ENCODE data around the gene PPP4R1. TPM values are rescaled to one million over a fixed set of nuclear protein-coding genes. Genes with fewer than 3 reads are reported as not detected.

PPP4R1 gene
- total and polyA plus RNA-seq, 2 of the 4 experiments (the other 2 are of a cell fraction) = 80.6 to 123 TPM

DNA sequence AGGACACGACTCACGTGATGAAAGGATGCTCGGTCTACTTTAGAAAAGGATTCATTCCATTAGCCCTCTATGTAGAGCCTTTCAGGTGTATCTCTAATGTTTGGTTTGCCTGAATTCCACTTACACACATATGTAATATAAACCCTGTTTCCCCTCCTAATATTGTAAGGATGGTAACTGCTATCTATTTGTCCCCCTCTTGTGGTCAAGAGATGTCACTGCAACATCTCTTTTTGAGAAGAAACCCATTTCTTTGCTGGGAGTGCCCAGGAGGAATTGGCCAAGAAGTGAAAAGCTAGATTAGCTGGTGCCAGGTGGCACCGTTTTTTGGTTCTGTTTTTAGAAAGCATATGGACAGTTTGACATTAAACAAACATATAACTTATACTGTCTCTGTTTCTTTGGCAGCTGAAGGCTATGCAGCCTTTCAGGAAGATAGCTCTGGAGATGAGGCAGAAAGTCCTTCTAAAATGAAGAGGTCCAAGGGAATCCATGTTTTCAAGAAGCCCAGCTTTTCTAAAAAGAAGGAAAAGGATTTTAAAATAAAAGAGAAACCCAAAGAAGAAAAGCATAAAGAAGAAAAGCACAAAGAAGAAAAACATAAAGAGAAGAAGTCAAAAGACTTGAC lies 97.8 kb downstream of the PPP4R1 start:
- 0 out of 4 replicates have a peak overlapping the region, but pooled peaks of 1 of the 2 experiments have one; percentile 2 for H4K8ac ChIP-seq (ENCODE audit: low read depth in 2 of 2, low read length in 2 of 2)
- dilution Hi-C loops (cut with HindIII; ENCODE audit: low sequenced_read_pairs, unreplicated experiment) (no loop called here), intact Hi-C loops (cut with micrococcal nuclease) (loop anchor here (5.0 to 10.0 kb wide), 2 partner anchors 39 to 442 kb away; partner anchors contain the start of gene RALBP1), in situ Hi-C loops (cut with MboI; ENCODE audit: low sequenced_read_pairs) (no loop called here)
- no peak overlapping the region for H3K4me3 ChIP-seq (ENCODE audit: insufficient read depth, low read depth, low read length)
- H2AK5ac ChIP-seq (ENCODE audit: low read depth, low read length) = no peak overlapping the region
- H3K18ac ChIP-seq (ENCODE audit: low read depth, low read length) = no peak overlapping the region
- H2BK5ac ChIP-seq (ENCODE audit: low read depth, low read length, poor library complexity, severe bottlenecking) = no peak overlapping the region
- H3K14ac ChIP-seq (replicated peaks; ENCODE audit: low read depth, low read length) = no peak overlapping the region
- no peak overlapping the region for H4K5ac ChIP-seq (ENCODE audit: low read depth, low read length)
- H3K9me3 ChIP-seq (ENCODE audit: control insufficient read depth, insufficient read depth, low read length) = no peaks in the 10 kb centered on the region
- H3K27me3 ChIP-seq (ENCODE audit: control insufficient read depth, insufficient read depth, low read length) = no peaks in the 10 kb centered on the region
- H4K20me1 ChIP-seq (ENCODE audit: insufficient read depth, low read length) = peaks cover 4% of the 10 kb centered on the region; the same call in 1 of the 2 replicates
- peaks cover 16% of the 10 kb centered on the region for H3K4me1 ChIP-seq (ENCODE audit: control insufficient read depth, insufficient read depth, low read length)
- H3K56ac ChIP-seq (ENCODE audit: extremely low read depth, insufficient read depth, low read length) = no peak overlapping the region
- peak; percentile 46 for DNase-seq
- H2BK15ac ChIP-seq (ENCODE audit: low read depth, low read length) = no peak overlapping the region
- H3K23ac ChIP-seq (ENCODE audit: low read depth, low read length) = no peak overlapping the region
- no peak overlapping the region for H2AFZ ChIP-seq (replicated peaks; ENCODE audit: low read length, poor library complexity)
- H3K79me1 ChIP-seq (ENCODE audit: low read depth in 1 of 2, low read length in 2 of 2) = peaks cover 25 to 58% of the 10 kb centered on the region in 2 experiments
- no peak overlapping the region for H3K27ac ChIP-seq (ENCODE audit: insufficient read depth, low read length)
- ChIA-PET POLR2A (ENCODE audit: unreplicated experiment) (no interaction called here), CTCF (interaction anchor here (0.6 to 2.0 kb wide), 7 partner anchors 11 to 283 kb away, joined by 3 to 6 read pairs (median 4); no protein-coding TSS in a partner anchor)
- ATAC-seq (ENCODE audit: low read depth) = 0 out of 2 replicates have a peak, but pooled peaks have one; percentile 8
- H2BK120ac ChIP-seq (ENCODE audit: low read depth, low read length) = no peak overlapping the region
- no peak overlapping the region for H3K9ac ChIP-seq (ENCODE audit: low read depth, low read length)
- H2AK9ac ChIP-seq (replicated peaks; ENCODE audit: low read depth, low read length, poor library complexity) = no peak overlapping the region
- H3K36me3 ChIP-seq (ENCODE audit: control insufficient read depth, insufficient read depth, low read length) = peaks cover 4% of the 10 kb centered on the region; the same call in 1 of the 2 replicates
- no peak overlapping the region for H3K4me2 ChIP-seq (ENCODE audit: low read depth, low read length)
- H3K9me1 ChIP-seq (ENCODE audit: insufficient read depth, low read length) = peaks cover 7% of the 10 kb centered on the region; the same call in 1 of the 2 replicates
- H2BK20ac ChIP-seq (ENCODE audit: low read depth, low read length) = 0 out of 2 replicates have a peak overlapping the region, but pooled peaks have one; percentile 18
- TF ChIP-seq, protein P1, sequence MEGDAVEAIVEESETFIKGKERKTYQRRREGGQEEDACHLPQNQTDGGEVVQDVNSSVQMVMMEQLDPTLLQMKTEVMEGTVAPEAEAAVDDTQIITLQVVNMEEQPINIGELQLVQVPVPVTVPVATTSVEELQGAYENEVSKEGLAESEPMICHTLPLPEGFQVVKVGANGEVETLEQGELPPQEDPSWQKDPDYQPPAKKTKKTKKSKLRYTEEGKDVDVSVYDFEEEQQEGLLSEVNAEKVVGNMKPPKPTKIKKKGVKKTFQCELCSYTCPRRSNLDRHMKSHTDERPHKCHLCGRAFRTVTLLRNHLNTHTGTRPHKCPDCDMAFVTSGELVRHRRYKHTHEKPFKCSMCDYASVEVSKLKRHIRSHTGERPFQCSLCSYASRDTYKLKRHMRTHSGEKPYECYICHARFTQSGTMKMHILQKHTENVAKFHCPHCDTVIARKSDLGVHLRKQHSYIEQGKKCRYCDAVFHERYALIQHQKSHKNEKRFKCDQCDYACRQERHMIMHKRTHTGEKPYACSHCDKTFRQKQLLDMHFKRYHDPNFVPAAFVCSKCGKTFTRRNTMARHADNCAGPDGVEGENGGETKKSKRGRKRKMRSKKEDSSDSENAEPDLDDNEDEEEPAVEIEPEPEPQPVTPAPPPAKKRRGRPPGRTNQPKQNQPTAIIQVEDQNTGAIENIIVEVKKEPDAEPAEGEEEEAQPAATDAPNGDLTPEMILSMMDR (conservative IDR thresholded peaks at IDR 0.05; ENCODE audit: low read depth, low read length) = peak; percentile 76
- no peak for TF ChIP-seq FOS (IDR thresholded peaks at IDR 0.05; ENCODE audit: low read depth, low read length)
- peak; percentile 68 for TF ChIP-seq SMC3 (IDR thresholded peaks at IDR 0.05; ENCODE audit: low read depth, low read length)
- peak; percentile 82 for TF ChIP-seq RAD21 (IDR thresholded peaks at IDR 0.05; ENCODE audit: low read length)
- no peak for TF ChIP-seq MXI1 (IDR thresholded peaks at IDR 0.05; ENCODE audit: borderline replicate concordance, low read depth, low read length)
- TF ChIP-seq, protein P2, sequence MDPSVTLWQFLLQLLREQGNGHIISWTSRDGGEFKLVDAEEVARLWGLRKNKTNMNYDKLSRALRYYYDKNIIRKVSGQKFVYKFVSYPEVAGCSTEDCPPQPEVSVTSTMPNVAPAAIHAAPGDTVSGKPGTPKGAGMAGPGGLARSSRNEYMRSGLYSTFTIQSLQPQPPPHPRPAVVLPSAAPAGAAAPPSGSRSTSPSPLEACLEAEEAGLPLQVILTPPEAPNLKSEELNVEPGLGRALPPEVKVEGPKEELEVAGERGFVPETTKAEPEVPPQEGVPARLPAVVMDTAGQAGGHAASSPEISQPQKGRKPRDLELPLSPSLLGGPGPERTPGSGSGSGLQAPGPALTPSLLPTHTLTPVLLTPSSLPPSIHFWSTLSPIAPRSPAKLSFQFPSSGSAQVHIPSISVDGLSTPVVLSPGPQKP (IDR thresholded peaks at IDR 0.05; ENCODE audit: borderline replicate concordance, low read depth, low read length) = no peak
- BruUV-seq (replicated peaks) = no TSS peak
- 0 out of 2 replicates have a peak overlapping the region, but pooled peaks have one; percentile 0 for H3K4ac ChIP-seq (ENCODE audit: low read depth, low read length)
- WGBS, 2 experiments (ENCODE audit: extremely low coverage in 2 of 2, insufficient read length in 1 of 2) = no CpG with 5 or more reads among the region's 4 CpGs
- no peak overlapping the region for H4K91ac ChIP-seq (ENCODE audit: insufficient read depth, low read depth, low read length)
